Measurements from ENCODE around the gene ZNF366. TPM values are rescaled to one million over a fixed set of nuclear protein-coding genes. Genes with fewer than 3 reads are reported as not detected.
A peak's percentile ranks its signal among the peaks of the same experiment; 100 is the strongest.

The ZNF366 gene
- total RNA-seq, 2 donors from 2014 or later = under 0.01 to 1.8 TPM

- intact Hi-C loops (cut with DNase I) = no loop called here
- H3K4me3 ChIP-seq = no peak overlapping the region
Observed at GRCh38 chr5:72474516-72474915, 32.7 kb downstream of the ZNF366 start.

GRCh38 chr5:72474046-72474500 lies 33.1 kb downstream of the ZNF366 start:
- intact Hi-C loops (cut with DNase I) = no loop called here
- ATAC-seq = no peak
- Histone ChIP-seq H3K27me3 (no peaks in the 10 kb centered on the region), H3K4me3 (no peak overlapping the region), H3K36me3 (replicated peaks in 1 of 2; ENCODE audit: insufficient read depth in 1 of 2, low read depth in 2 of 2) (no peaks in the 10 kb centered on the region), H3K9me3 (no peaks in the 10 kb centered on the region), H3K4me1 (no peaks in the 10 kb centered on the region), H3K27ac (no peak overlapping the region)
- TF ChIP-seq, protein P1, sequence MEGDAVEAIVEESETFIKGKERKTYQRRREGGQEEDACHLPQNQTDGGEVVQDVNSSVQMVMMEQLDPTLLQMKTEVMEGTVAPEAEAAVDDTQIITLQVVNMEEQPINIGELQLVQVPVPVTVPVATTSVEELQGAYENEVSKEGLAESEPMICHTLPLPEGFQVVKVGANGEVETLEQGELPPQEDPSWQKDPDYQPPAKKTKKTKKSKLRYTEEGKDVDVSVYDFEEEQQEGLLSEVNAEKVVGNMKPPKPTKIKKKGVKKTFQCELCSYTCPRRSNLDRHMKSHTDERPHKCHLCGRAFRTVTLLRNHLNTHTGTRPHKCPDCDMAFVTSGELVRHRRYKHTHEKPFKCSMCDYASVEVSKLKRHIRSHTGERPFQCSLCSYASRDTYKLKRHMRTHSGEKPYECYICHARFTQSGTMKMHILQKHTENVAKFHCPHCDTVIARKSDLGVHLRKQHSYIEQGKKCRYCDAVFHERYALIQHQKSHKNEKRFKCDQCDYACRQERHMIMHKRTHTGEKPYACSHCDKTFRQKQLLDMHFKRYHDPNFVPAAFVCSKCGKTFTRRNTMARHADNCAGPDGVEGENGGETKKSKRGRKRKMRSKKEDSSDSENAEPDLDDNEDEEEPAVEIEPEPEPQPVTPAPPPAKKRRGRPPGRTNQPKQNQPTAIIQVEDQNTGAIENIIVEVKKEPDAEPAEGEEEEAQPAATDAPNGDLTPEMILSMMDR (IDR thresholded peaks at IDR 0.05) = no peak
- TF ChIP-seq POLR2A (IDR thresholded peaks at IDR 0.05) = no peak
- 38 to 74% methylated on average over 1 of the region's 1 CpG for WGBS, 2 donors
- no peak for DNase-seq

More at GRCh38 chr5:72474516-72474915, 32.7 kb downstream of the ZNF366 start:
- TF ChIP-seq POLR2A (IDR thresholded peaks at IDR 0.05) = no peak
- TF ChIP-seq, protein P1 (IDR thresholded peaks at IDR 0.05) = no peak
- no peaks in the 10 kb centered on the region for H3K4me1 ChIP-seq
- ATAC-seq (no peak), DNase-seq (no peak)
- no peaks in the 10 kb centered on the region for H3K9me3 ChIP-seq
- no peaks in the 10 kb centered on the region for H3K27me3 ChIP-seq
- H3K27ac ChIP-seq = no peak overlapping the region
- no peaks in the 10 kb centered on the region for H3K36me3 ChIP-seq (replicated peaks in 1 of 2; ENCODE audit: insufficient read depth in 1 of 2, low read depth in 2 of 2)

GRCh38 chr5:72472666-72473422 lies 34.4 kb downstream of the ZNF366 start:
- peak in 1 of 4 donors; percentile 30 for DNase-seq
- Histone ChIP-seq H3K36me3 (replicated peaks in 1 of 2; ENCODE audit: insufficient read depth in 1 of 2, low read depth in 2 of 2) (no peaks in the 10 kb centered on the region), H3K4me3 (no peak overlapping the region), H3K27ac (no peak overlapping the region), H3K4me1 (no peaks in the 10 kb centered on the region), H3K27me3 (no peaks in the 10 kb centered on the region), H3K9me3 (no peaks in the 10 kb centered on the region)
- 60 to 70% methylated on average over 6 of the region's 6 CpGs for WGBS, 2 donors
- no peak for ATAC-seq
- no peak for TF ChIP-seq POLR2A (IDR thresholded peaks at IDR 0.05)
- TF ChIP-seq, protein P1 (IDR thresholded peaks at IDR 0.05) = no peak
- intact Hi-C loops (cut with DNase I) = no loop called here

DNA sequence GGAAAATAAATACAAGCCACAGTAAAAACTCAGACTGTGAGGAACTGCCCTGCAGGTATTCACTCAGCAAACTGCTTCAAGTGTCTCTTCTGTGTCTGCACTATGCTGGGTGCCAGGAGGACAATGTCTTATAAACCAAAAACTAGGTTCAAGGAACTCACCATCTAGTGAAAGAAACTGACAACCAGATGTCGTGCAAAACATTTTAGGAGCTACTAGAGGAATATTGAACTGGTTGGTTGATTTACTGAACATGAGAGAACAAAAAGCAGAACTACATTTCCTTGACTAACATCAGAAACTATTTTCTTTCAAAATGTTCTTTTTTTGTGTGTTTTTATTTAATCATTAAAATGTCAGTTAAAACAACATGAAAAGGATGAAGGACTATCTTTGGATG lies 35.2 kb downstream of the ZNF366 start:
- H3K36me3 ChIP-seq (replicated peaks in 1 of 2; ENCODE audit: insufficient read depth in 1 of 2, low read depth in 2 of 2) = no peaks in the 10 kb centered on the region
- no peaks in the 10 kb centered on the region for H3K9me3 ChIP-seq
- no peak overlapping the region for H3K4me3 ChIP-seq
- TF ChIP-seq, protein P1 (IDR thresholded peaks at IDR 0.05) = no peak
- no peak for TF ChIP-seq POLR2A (IDR thresholded peaks at IDR 0.05)
- WGBS, 2 donors = 68 to 77% methylated on average over 1 of the region's 1 CpG
- no peaks in the 10 kb centered on the region for H3K27me3 ChIP-seq
- no peaks in the 10 kb centered on the region for H3K4me1 ChIP-seq
- intact Hi-C loops (cut with DNase I) = no loop called here
- ATAC-seq (no peak), DNase-seq (no peak)
- H3K27ac ChIP-seq = no peak overlapping the region

GRCh38 chr5:72470826-72471225 lies 36.4 kb downstream of the ZNF366 start:
- no peaks in the 10 kb centered on the region for H3K27me3 ChIP-seq
- H3K36me3 ChIP-seq (replicated peaks in 1 of 2; ENCODE audit: insufficient read depth in 1 of 2, low read depth in 2 of 2) = no peaks in the 10 kb centered on the region
- H3K4me1 ChIP-seq = no peaks in the 10 kb centered on the region
- TF ChIP-seq, protein P1 (IDR thresholded peaks at IDR 0.05) = no peak
- no peak for TF ChIP-seq POLR2A (IDR thresholded peaks at IDR 0.05)
- no peak overlapping the region for H3K4me3 ChIP-seq
- no peaks in the 10 kb centered on the region for H3K9me3 ChIP-seq
- no peak for DNase-seq
- no peak overlapping the region for H3K27ac ChIP-seq
- ATAC-seq = no peak
- intact Hi-C loops (cut with DNase I) = no loop called here
- WGBS, 2 donors = 93 to 95% methylated on average over 2 of the region's 2 CpGs
